ENCODE measurements around the gene MYL6B.

The MYL6B gene

DNA sequence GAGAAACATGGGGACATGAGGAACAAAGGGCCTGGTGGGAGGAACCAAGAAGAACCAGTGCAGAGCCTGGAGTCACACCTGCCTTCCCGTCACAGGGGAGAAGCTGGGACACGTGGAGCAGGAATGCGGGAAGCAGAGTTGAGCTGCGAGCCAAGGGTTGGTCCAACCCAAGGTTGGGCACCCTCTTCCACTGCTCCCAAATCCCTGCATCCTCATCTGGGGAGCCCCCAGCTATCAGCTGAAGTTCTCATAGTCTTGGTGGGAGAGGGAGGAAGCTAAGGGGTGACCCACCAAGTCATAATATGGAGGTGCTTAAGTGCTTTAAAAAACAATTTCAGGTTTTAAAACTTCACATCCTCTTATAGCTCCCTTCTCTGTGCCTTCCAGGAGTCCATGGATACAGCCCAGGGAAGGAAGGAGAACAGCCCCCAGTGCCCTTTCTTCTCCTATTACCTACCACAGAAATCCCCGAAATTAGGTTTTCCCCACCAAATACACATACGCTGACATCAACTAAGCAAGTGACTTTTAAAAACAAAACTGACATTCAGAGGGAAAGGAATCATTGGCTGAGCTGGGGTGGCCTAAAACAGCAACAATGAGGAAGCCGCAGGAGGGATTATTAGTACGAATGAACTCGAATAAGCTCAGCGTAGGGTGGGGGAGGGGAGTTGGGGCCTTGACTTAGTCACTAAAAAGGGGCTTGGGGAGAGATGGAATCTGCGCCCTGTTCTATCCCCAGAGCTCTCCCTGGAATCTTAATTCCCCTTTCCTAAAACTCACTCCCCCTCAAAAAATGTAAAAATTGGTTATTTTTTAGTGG lies 10.3 kb downstream of the MYL6B start:
- peaks cover 35% of the 10 kb centered on the region for H3K79me2 ChIP-seq (ENCODE audit: insufficient read depth, low read depth)
- H3K4me2 ChIP-seq, result no peak overlapping the region
- no peak overlapping the region for H3K4me3 ChIP-seq (IDR thresholded peaks at IDR 0.05; ENCODE audit: insufficient read depth, low read depth, low read length)
- H3K27me3 ChIP-seq (ENCODE audit: insufficient read depth, low read depth), result no peaks in the 10 kb centered on the region
- TF ChIP-seq, protein P1, sequence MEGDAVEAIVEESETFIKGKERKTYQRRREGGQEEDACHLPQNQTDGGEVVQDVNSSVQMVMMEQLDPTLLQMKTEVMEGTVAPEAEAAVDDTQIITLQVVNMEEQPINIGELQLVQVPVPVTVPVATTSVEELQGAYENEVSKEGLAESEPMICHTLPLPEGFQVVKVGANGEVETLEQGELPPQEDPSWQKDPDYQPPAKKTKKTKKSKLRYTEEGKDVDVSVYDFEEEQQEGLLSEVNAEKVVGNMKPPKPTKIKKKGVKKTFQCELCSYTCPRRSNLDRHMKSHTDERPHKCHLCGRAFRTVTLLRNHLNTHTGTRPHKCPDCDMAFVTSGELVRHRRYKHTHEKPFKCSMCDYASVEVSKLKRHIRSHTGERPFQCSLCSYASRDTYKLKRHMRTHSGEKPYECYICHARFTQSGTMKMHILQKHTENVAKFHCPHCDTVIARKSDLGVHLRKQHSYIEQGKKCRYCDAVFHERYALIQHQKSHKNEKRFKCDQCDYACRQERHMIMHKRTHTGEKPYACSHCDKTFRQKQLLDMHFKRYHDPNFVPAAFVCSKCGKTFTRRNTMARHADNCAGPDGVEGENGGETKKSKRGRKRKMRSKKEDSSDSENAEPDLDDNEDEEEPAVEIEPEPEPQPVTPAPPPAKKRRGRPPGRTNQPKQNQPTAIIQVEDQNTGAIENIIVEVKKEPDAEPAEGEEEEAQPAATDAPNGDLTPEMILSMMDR (conservative IDR thresholded peaks at IDR 0.05; ENCODE audit: low read depth, low read length), result no peak
- H4K20me1 ChIP-seq (ENCODE audit: insufficient read depth), result no peaks in the 10 kb centered on the region
- no peak overlapping the region for H3K9ac ChIP-seq
- no peak overlapping the region for H3K27ac ChIP-seq
- H3K36me3 ChIP-seq (ENCODE audit: insufficient read depth), result peaks cover 36% of the 10 kb centered on the region; the same call in 1 of the 2 replicates
- no peak overlapping the region for H2AFZ ChIP-seq (ENCODE audit: low read depth)
- H3K4me1 ChIP-seq (ENCODE audit: low read depth, poor library complexity, severe bottlenecking), result peaks cover 24% of the 10 kb centered on the region

DNA sequence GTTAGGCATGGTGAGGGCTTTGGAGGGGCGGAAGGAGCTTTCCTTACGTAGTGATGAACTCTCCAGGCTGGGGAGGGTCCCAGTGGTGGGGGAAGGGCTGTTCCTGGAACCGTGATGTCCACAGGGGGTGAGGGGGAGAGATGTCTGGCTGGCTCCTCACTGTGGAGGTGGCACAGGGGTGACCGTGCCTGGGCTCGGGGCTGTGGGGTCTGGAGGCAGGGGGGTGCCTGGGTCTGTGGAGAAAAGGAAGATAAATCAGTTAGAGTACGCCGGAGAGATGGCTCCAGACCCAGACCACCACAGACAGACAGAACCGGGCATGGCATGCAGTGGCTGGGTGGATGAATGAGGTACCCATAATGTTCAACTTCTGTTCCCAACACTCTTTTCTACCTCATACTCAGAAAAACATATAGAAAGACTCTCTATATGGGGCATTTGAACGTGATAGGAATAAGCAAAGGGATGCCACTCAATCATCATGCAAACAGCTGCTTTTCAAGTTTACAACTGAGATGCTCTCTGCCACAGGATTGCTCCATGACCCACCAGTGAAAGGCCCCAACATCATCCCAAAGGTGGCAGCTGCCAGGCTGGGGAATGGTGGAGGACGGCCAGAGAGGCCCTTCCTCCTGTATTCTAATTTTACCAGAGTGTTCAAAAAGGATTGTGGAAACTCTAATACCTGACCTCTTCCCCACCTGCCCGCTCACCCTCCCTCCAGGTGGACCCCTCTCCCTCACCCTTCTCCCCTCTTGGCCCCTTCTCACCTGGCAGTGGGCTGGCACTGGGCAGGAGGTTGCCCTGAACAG lies 11.4 kb downstream of the MYL6B start:
- Histone ChIP-seq H3K36me3 (ENCODE audit: insufficient read depth) (peaks cover 36% of the 10 kb centered on the region; the same call in 1 of the 2 replicates), H3K4me3 (IDR thresholded peaks at IDR 0.05; ENCODE audit: insufficient read depth, low read depth, low read length) (no peak overlapping the region), H2AFZ (ENCODE audit: low read depth) (no peak overlapping the region), H3K4me1 (ENCODE audit: low read depth, poor library complexity, severe bottlenecking) (peaks cover 24% of the 10 kb centered on the region), H3K27ac (no peak overlapping the region), H3K9ac (no peak overlapping the region), H4K20me1 (ENCODE audit: insufficient read depth) (no peaks in the 10 kb centered on the region), H3K27me3 (ENCODE audit: insufficient read depth, low read depth) (no peaks in the 10 kb centered on the region), H3K79me2 (ENCODE audit: insufficient read depth, low read depth) (peaks cover 29% of the 10 kb centered on the region), H3K4me2 (no peak overlapping the region)
- TF ChIP-seq, protein P1 (conservative IDR thresholded peaks at IDR 0.05; ENCODE audit: low read depth, low read length), result no peak

DNA sequence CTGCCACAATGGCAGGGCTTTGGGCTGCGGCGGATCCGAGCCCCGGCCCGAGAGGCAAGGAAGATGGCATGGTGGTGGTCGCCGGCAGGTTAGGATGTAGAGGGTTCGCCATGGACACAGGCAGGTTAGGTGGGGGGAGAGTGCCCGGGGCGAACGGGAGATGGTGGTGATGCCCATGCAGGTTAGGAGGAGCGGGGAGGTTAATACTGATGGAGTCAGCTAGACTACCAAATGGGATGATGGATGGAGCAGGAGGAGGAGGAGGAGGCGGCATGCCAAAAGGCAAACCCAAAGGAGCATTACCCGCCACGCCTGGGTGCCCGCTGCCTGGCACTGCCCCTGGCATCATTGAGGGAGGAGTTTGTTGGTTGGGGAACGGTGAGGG lies 11.9 kb downstream of the MYL6B start:
- Histone ChIP-seq H3K4me2 (no peak overlapping the region), H4K20me1 (ENCODE audit: insufficient read depth) (no peaks in the 10 kb centered on the region), H2AFZ (ENCODE audit: low read depth) (no peak overlapping the region), H3K9ac (no peak overlapping the region), H3K4me3 (IDR thresholded peaks at IDR 0.05; ENCODE audit: insufficient read depth, low read depth, low read length) (no peak overlapping the region), H3K27me3 (ENCODE audit: insufficient read depth, low read depth) (no peaks in the 10 kb centered on the region), H3K79me2 (ENCODE audit: insufficient read depth, low read depth) (peaks cover 23% of the 10 kb centered on the region), H3K27ac (no peak overlapping the region), H3K36me3 (ENCODE audit: insufficient read depth) (peaks cover 36% of the 10 kb centered on the region; the same call in 1 of the 2 replicates), H3K4me1 (ENCODE audit: low read depth, poor library complexity, severe bottlenecking) (peaks cover 22% of the 10 kb centered on the region)
- TF ChIP-seq, protein P1 (conservative IDR thresholded peaks at IDR 0.05; ENCODE audit: low read depth, low read length), result no peak

DNA sequence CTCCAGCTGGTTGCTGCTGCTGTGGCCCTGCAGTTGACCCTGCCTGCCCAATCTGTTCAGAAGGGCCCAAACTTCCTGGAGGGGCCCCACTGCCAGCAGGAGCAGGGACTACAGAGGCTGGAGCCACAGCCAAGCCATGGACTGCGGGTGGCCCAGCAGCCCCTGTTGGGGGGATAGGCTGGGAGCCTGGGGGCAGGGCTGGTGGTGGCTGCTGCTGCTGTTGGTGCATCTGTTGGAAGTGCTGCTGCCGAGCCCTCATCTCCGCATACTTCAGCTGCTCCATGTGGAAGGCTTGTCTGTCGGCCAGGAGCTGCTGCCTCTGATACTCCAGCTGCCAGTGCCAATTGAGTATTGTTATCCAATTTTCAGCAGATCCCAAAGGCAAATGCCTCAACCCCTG lies 13.0 kb downstream of the MYL6B start:
- Histone ChIP-seq H4K20me1 (ENCODE audit: insufficient read depth) (no peaks in the 10 kb centered on the region), H3K4me1 (ENCODE audit: low read depth, poor library complexity, severe bottlenecking) (peaks cover 11% of the 10 kb centered on the region), H2AFZ (ENCODE audit: low read depth) (no peak overlapping the region), H3K27me3 (ENCODE audit: insufficient read depth, low read depth) (no peaks in the 10 kb centered on the region), H3K4me3 (IDR thresholded peaks at IDR 0.05; ENCODE audit: insufficient read depth, low read depth, low read length) (no peak overlapping the region), H3K9ac (no peak overlapping the region), H3K27ac (no peak overlapping the region), H3K36me3 (ENCODE audit: insufficient read depth) (peaks cover 33% of the 10 kb centered on the region; the same call in 1 of the 2 replicates), H3K4me2 (no peak overlapping the region), H3K79me2 (ENCODE audit: insufficient read depth, low read depth) (peaks cover 12% of the 10 kb centered on the region; the same call in 1 of the 2 replicates)
- TF ChIP-seq, protein P1 (conservative IDR thresholded peaks at IDR 0.05; ENCODE audit: low read depth, low read length), result no peak

Measured in KMS-11 (cell line).